Neural cell (in vitro differentiated cells): ENCODE results near the gene HNF1B. TPM values are rescaled to one million over a fixed set of nuclear protein-coding genes. Genes with fewer than 3 reads are reported as not detected.

Experiments used
- H2AFZ ChIP-seq: fragments of 200-600, 300-800 bp; sonication (generic), shearing (Covaris generic); 2 replicates; pipeline ENCODE4 v1.6.0; 2014; ENCODE audit warnings: low read depth, mild to moderate bottlenecking, antibody characterized with exemption, low read length, moderate library complexity
- H3F3A ChIP-seq: fragments of 200-600 bp; shearing (Covaris generic); 2 replicates; pipeline ENCODE4 v1.6.1; 2016; ENCODE audit warnings: mild to moderate bottlenecking, moderate library complexity, mixed read lengths, antibody characterized with exemption, low read length; ENCODE audit not compliant: insufficient read depth, poor library complexity, severe bottlenecking
- H3K27ac ChIP-seq: fragments of 200-600, 300-800 bp; sonication (generic), shearing (Covaris generic); 2 replicates; pipeline ENCODE4 v1.5.1; 2014; ENCODE audit warnings: mild to moderate bottlenecking, low read length, moderate library complexity
- H3K27me3 ChIP-seq: fragments of 300-800, 200-600 bp; sonication (generic), shearing (Covaris generic); 2 replicates; pipeline ENCODE4 v1.6.0; 2014; ENCODE audit warnings: mild to moderate bottlenecking, low read depth, low read length, moderate library complexity; ENCODE audit not compliant: insufficient read depth
- H3K36me3 ChIP-seq: fragments of 300-800, 200-600 bp; sonication (generic), shearing (Covaris generic); 2 replicates; pipeline ENCODE4 v1.5.1; 2014; ENCODE audit warnings: mild to moderate bottlenecking, antibody characterized with exemption, low read length, moderate library complexity; ENCODE audit not compliant: insufficient read depth
- H3K4me2 ChIP-seq: fragments of 300-800, 200-600 bp; sonication (generic), shearing (Covaris generic); 2 replicates; pipeline ENCODE4 v1.6.0; 2014; ENCODE audit warnings: mild to moderate bottlenecking, low read length
- H3K4me3 ChIP-seq: fragments of 300-800, 200-600 bp; sonication (generic), shearing (Covaris generic); 2 replicates; pipeline ENCODE4 v1.5.1; 2014; ENCODE audit warnings: mild to moderate bottlenecking, low read length, moderate library complexity
- H3K79me2 ChIP-seq: fragments of 200-600 bp; shearing (Covaris generic); replicated peaks from 2 replicates; pipeline ENCODE4 v1.6.0; 2014; ENCODE audit warnings: mild to moderate bottlenecking, low read length, moderate library complexity; ENCODE audit not compliant: insufficient read depth
- H3K9ac ChIP-seq: fragments of 300-800, 200-600 bp; sonication (generic), shearing (Covaris generic); 2 replicates; pipeline ENCODE4 v1.6.1; 2016; ENCODE audit warnings: mild to moderate bottlenecking, low read length, mixed read lengths
- H3K9me2 ChIP-seq: fragments of 200-600 bp; shearing (Covaris generic); 2 replicates; pipeline ENCODE4 v1.6.1; 2016; ENCODE audit warnings: mild to moderate bottlenecking, low read length, mixed read lengths; ENCODE audit not compliant: insufficient read depth
- H3K9me3 ChIP-seq: fragments of 200-600, 300-800 bp; sonication (generic), shearing (Covaris generic); 2 replicates; pipeline ENCODE4 v1.6.1; 2016; ENCODE audit warnings: mild to moderate bottlenecking, mixed run types, low read length, moderate library complexity, mixed read lengths
- H4K20me1 ChIP-seq: fragments of 200-600 bp; shearing (Covaris generic); 2 replicates; pipeline ENCODE4 v1.6.1; 2016; ENCODE audit warnings: mild to moderate bottlenecking, mixed run types; ENCODE audit not compliant: insufficient read depth
- CTCF ChIP-seq: fragments of 450-650 bp; IDR thresholded peaks from 2 replicates; pipeline ENCODE4 v1.5.1; 2014; ENCODE audit warnings: antibody characterized with exemption, mild to moderate bottlenecking, moderate library complexity; ENCODE audit not compliant: poor library complexity, severe bottlenecking
- EP300 ChIP-seq: fragments of 450-650 bp; conservative IDR thresholded peaks from 2 replicates; pipeline ENCODE4 v1.6.1; 2014; ENCODE audit warnings: antibody characterized with exemption, mild to moderate bottlenecking, moderate library complexity; ENCODE audit not compliant: poor library complexity, severe bottlenecking
- EZH2 ChIP-seq: fragments of 200-600, 300-800 bp; shearing (Covaris generic), sonication (generic); IDR thresholded peaks from 2 replicates; pipeline ENCODE4 v1.6.1; 2014; ENCODE audit warnings: antibody characterized with exemption, low read length, borderline replicate concordance, mild to moderate bottlenecking; ENCODE audit not compliant: insufficient read depth, poor library complexity, severe bottlenecking
- MXI1 ChIP-seq: fragments of 450-650 bp; conservative IDR thresholded peaks from 2 replicates; pipeline ENCODE4 v1.6.1; 2014; ENCODE audit warnings: antibody characterized with exemption, mild to moderate bottlenecking; ENCODE audit not compliant: poor library complexity, severe bottlenecking
- POLR2AphosphoS5 ChIP-seq: IDR thresholded peaks from 2 replicates; pipeline ENCODE4 v1.6.1; 2012
- RAD21 ChIP-seq: fragments of 450-650 bp; conservative IDR thresholded peaks from 2 replicates; pipeline ENCODE4 v1.6.1; 2014; ENCODE audit warnings: antibody characterized with exemption, mild to moderate bottlenecking, moderate library complexity
- SMC3 ChIP-seq: fragments of 450-650 bp; conservative IDR thresholded peaks from 2 replicates; pipeline ENCODE4 v1.6.1; 2014; ENCODE audit warnings: antibody characterized with exemption, mild to moderate bottlenecking, moderate library complexity; ENCODE audit not compliant: poor library complexity
- TAF1 ChIP-seq: IDR thresholded peaks from 2 replicates; pipeline ENCODE4 v1.6.1; 2012; ENCODE audit warnings: low read depth
- polyA plus RNA-seq: library from polyadenylated mRNA; depleted of rRNA; stranded (reverse); fragments of >200 nt; gene quantifications from 2 replicates; pipeline ENCODE4 v1.2.3, GENCODE V29; 2014
- TF ChIP-seq, protein P1 (sequence below): IDR thresholded peaks from 2 replicates; pipeline ENCODE4 v1.6.1; 2012; ENCODE audit warnings: borderline replicate concordance

The HNF1B gene
- polyA plus RNA-seq, 1 donor from 2014 or later = not detected

- Histone ChIP-seq H2AFZ (no peak overlapping the region), H3K9ac (no peak overlapping the region), H3K9me3 (no peaks in the 10 kb centered on the region), H3K79me2 (no peaks in the 10 kb centered on the region), H3K4me3 (no peak overlapping the region), H3K9me2 (no peaks in the 10 kb centered on the region), H3K4me2 (no peak overlapping the region), H3F3A (no peaks in the 10 kb centered on the region), H4K20me1 (no peaks in the 10 kb centered on the region), H3K27me3 (no peaks in the 10 kb centered on the region), H3K36me3 (no peaks in the 10 kb centered on the region), H3K27ac (no peak overlapping the region)
- no peak for TF ChIP-seq EZH2
- no peak for TF ChIP-seq POLR2AphosphoS5
- TF ChIP-seq, protein P1, sequence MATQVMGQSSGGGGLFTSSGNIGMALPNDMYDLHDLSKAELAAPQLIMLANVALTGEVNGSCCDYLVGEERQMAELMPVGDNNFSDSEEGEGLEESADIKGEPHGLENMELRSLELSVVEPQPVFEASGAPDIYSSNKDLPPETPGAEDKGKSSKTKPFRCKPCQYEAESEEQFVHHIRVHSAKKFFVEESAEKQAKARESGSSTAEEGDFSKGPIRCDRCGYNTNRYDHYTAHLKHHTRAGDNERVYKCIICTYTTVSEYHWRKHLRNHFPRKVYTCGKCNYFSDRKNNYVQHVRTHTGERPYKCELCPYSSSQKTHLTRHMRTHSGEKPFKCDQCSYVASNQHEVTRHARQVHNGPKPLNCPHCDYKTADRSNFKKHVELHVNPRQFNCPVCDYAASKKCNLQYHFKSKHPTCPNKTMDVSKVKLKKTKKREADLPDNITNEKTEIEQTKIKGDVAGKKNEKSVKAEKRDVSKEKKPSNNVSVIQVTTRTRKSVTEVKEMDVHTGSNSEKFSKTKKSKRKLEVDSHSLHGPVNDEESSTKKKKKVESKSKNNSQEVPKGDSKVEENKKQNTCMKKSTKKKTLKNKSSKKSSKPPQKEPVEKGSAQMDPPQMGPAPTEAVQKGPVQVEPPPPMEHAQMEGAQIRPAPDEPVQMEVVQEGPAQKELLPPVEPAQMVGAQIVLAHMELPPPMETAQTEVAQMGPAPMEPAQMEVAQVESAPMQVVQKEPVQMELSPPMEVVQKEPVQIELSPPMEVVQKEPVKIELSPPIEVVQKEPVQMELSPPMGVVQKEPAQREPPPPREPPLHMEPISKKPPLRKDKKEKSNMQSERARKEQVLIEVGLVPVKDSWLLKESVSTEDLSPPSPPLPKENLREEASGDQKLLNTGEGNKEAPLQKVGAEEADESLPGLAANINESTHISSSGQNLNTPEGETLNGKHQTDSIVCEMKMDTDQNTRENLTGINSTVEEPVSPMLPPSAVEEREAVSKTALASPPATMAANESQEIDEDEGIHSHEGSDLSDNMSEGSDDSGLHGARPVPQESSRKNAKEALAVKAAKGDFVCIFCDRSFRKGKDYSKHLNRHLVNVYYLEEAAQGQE = no peak
- no peak for TF ChIP-seq TAF1
- no peak for TF ChIP-seq EP300
- TF ChIP-seq CTCF = no peak
- no peak for TF ChIP-seq RAD21
- TF ChIP-seq MXI1 = no peak
- TF ChIP-seq SMC3 = no peak
Observed at GRCh38 chr17:37699285-37699973, 45.4 kb downstream of the HNF1B start.

DNA sequence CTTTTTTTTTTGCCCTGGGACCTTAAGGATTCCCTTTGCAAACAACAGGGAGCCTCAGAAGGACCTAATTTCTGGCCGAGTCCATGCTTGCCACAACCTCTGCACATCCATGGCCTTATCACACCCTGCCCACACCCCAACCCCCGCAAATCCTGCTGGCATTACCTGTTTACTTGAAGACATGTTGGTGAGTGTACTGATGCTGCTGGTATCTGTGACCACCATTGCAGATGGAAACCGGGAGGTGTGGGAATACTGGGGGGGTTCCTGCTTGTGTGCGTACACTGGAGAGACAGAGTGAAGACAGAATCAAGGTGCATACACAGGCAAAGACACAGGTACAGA lies 46.0 kb downstream of the HNF1B start:
- no peak overlapping the region for H2AFZ ChIP-seq
- no peak overlapping the region for H3K9ac ChIP-seq
- H3K4me2 ChIP-seq = no peak overlapping the region
- H3K4me3 ChIP-seq = no peak overlapping the region
- H3K27ac ChIP-seq = no peak overlapping the region
- H3F3A ChIP-seq = no peaks in the 10 kb centered on the region
- TF ChIP-seq RAD21 (no peak), SMC3 (no peak), MXI1 (no peak), EZH2 (no peak), EP300 (no peak), POLR2AphosphoS5 (no peak), TAF1 (no peak), CTCF (no peak)
- TF ChIP-seq, protein P1 = no peak
- no peaks in the 10 kb centered on the region for H3K79me2 ChIP-seq
- H3K36me3 ChIP-seq = no peaks in the 10 kb centered on the region
- no peaks in the 10 kb centered on the region for H3K9me3 ChIP-seq
- H3K27me3 ChIP-seq = no peaks in the 10 kb centered on the region
- no peaks in the 10 kb centered on the region for H4K20me1 ChIP-seq
- H3K9me2 ChIP-seq = no peaks in the 10 kb centered on the region
